Measurements from ENCODE around the gene FCER2. TPM values are rescaled to one million over a fixed set of nuclear protein-coding genes. Genes with fewer than 3 reads are reported as not detected.

Gene FCER2
- polyA plus RNA-seq, 3 donors: 1.1 to 4.1 (median 2.1) TPM

- Histone ChIP-seq H3K4me3 (replicated peaks in 1 of 3; ENCODE audit: low read depth in 2 of 3, low read length in 3 of 3) (no peak overlapping the region), H3K4me2 (replicated peaks; ENCODE audit: extremely low read depth, low read length, poor library complexity, severe bottlenecking) (no peak overlapping the region), H3K36me3 (replicated peaks in 1 of 2; ENCODE audit: control insufficient read depth in 1 of 2, insufficient read depth in 2 of 2, low read length in 2 of 2) (no peaks in the 10 kb centered on the region), H3K27me3 (ENCODE audit: control insufficient read depth in 2 of 2, insufficient read depth in 2 of 2, low read length in 2 of 2) (no peaks in the 10 kb centered on the region), H3K9ac (ENCODE audit: insufficient read depth, low read length, poor library complexity, severe bottlenecking) (no peak overlapping the region), H4K20me1 (ENCODE audit: insufficient read depth, low read length) (no peaks in the 10 kb centered on the region), H2AFZ (ENCODE audit: insufficient read depth, low read depth, low read length, poor library complexity, severe bottlenecking) (no peak overlapping the region), H3K79me2 (ENCODE audit: insufficient read depth, low read length) (no peaks in the 10 kb centered on the region), H3K9me3 (replicated peaks in 1 of 2; ENCODE audit: control insufficient read depth in 1 of 2, insufficient read depth in 1 of 2, low read length in 2 of 2) (no peaks in the 10 kb centered on the region), H3K4me1 (ENCODE audit: control insufficient read depth in 1 of 2, insufficient read depth in 2 of 2, low read length in 2 of 2) (peaks cover 49 to 56% of the 10 kb centered on the region in 2 donors), H3K27ac (ENCODE audit: low read depth in 1 of 2, low read length in 2 of 2) (no peak overlapping the region)
- peak overlapping the region in 3 of 7 donors; percentile 33 to 89 (median 77) for H3K27ac Mint-ChIP-seq
- peak overlapping the region in 1 of 2 donors; percentile 63 for H3K4me3 Mint-ChIP-seq
- peaks cover 2 to 10% (median 4%) of the 10 kb centered on the region in 3 donors for H3K27me3 Mint-ChIP-seq (ENCODE audit: low read depth in 3 of 3)
- TF ChIP-seq CTCF (IDR thresholded peaks at IDR 0.05): no peak
- H3K36me3 Mint-ChIP-seq: peaks cover 0 to 2% of the 10 kb centered on the region in 2 donors
- peaks cover 54% of the 10 kb centered on the region for H3K4me1 Mint-ChIP-seq
- intact Hi-C loops (cut with micrococcal nuclease): loop anchor here (5.0 kb wide), 2 partner anchors 39 to 44 kb away; no protein-coding TSS in a partner anchor
- H3K9me3 Mint-ChIP-seq: no peaks in the 10 kb centered on the region
- 54% methylated on average over 11 of the region's 11 CpGs for WGBS (ENCODE audit: insufficient coverage)
- DNase-seq: peak in 1 of 3 donors; percentile 6
Measured at GRCh38 chr19:7698583-7698982, 3.3 kb downstream of the FCER2 start.

GRCh38 chr19:7697721-7698287 is 4.1 kb downstream of the FCER2 start:
- peaks cover 2 to 10% (median 4%) of the 10 kb centered on the region in 3 donors for H3K27me3 Mint-ChIP-seq (ENCODE audit: low read depth in 3 of 3)
- Histone ChIP-seq H2AFZ (ENCODE audit: insufficient read depth, low read depth, low read length, poor library complexity, severe bottlenecking) (no peak overlapping the region), H3K4me3 (replicated peaks in 1 of 3; ENCODE audit: low read depth in 2 of 3, low read length in 3 of 3) (no peak overlapping the region), H4K20me1 (ENCODE audit: insufficient read depth, low read length) (no peaks in the 10 kb centered on the region), H3K79me2 (ENCODE audit: insufficient read depth, low read length) (no peaks in the 10 kb centered on the region), H3K36me3 (replicated peaks in 1 of 2; ENCODE audit: control insufficient read depth in 1 of 2, insufficient read depth in 2 of 2, low read length in 2 of 2) (no peaks in the 10 kb centered on the region), H3K4me2 (replicated peaks; ENCODE audit: extremely low read depth, low read length, poor library complexity, severe bottlenecking) (no peak overlapping the region), H3K9me3 (replicated peaks in 1 of 2; ENCODE audit: control insufficient read depth in 1 of 2, insufficient read depth in 1 of 2, low read length in 2 of 2) (no peaks in the 10 kb centered on the region), H3K27me3 (ENCODE audit: control insufficient read depth in 2 of 2, insufficient read depth in 2 of 2, low read length in 2 of 2) (no peaks in the 10 kb centered on the region), H3K4me1 (ENCODE audit: control insufficient read depth in 1 of 2, insufficient read depth in 2 of 2, low read length in 2 of 2) (peaks cover 41 to 48% of the 10 kb centered on the region in 2 donors), H3K9ac (ENCODE audit: insufficient read depth, low read length, poor library complexity, severe bottlenecking) (no peak overlapping the region), H3K27ac (ENCODE audit: low read depth in 1 of 2, low read length in 2 of 2) (no peak overlapping the region)
- peaks cover 0 to 2% of the 10 kb centered on the region in 2 donors for H3K36me3 Mint-ChIP-seq
- 99% methylated on average over 7 of the region's 10 CpGs for WGBS (ENCODE audit: insufficient coverage)
- TF ChIP-seq CTCF (IDR thresholded peaks at IDR 0.05): no peak
- peaks cover 48% of the 10 kb centered on the region for H3K4me1 Mint-ChIP-seq
- DNase-seq: no peak
- no peak overlapping the region for H3K27ac Mint-ChIP-seq
- H3K9me3 Mint-ChIP-seq: no peaks in the 10 kb centered on the region
- H3K4me3 Mint-ChIP-seq: no peak overlapping the region
- intact Hi-C loops (cut with micrococcal nuclease): loop anchor here (5.0 kb wide), 2 partner anchors 39 to 44 kb away; no protein-coding TSS in a partner anchor
